Endothelial cell of umbilical vein (primary cell): ENCODE results near the gene THSD4. TPM values are rescaled to one million over a fixed set of nuclear protein-coding genes. Genes with fewer than 3 reads are reported as not detected.

Source experiments
- BruUV-seq: library from RNA; stranded (reverse); fragments of 400-500 nt; replicated peaks from 2 replicates; lab custom pipeline; 2021; lab: Mats Ljungman, UMichigan
- CTCF ChIA-PET: fragments of 300-600, 350-600 bp; sonication (Branson Sonifier 250); formaldehyde crosslinking; loops from one replicate; lab custom pipeline; 2021; ENCODE audit warnings: antibody characterized with exemption, inconsistent platforms; lab: Charles Lee
- POLR2A ChIA-PET: fragments of 300-600, 350-600 bp; sonication (Branson Sonifier 250); formaldehyde crosslinking; loops from one replicate; lab custom pipeline; 2021; ENCODE audit warnings: antibody characterized with exemption, inconsistent platforms; lab: Charles Lee
- DNase-seq: peaks from one replicate; pipeline ENCODE4 v3.0.0-alpha.2; 2011; ENCODE audit warnings: low read depth, low spot score
- FAIRE-seq: peaks from 2 replicates; lab custom pipeline; 2011; peaks lifted over from hg19 to GRCh38; lab: Jason Lieb, UNC
- H2AFZ ChIP-seq: 2 replicates; pipeline ENCODE4 v1.6.0; 2012; ENCODE audit warnings: low read depth, low read length, control low read depth, inconsistent platforms
- H3K27ac ChIP-seq: 2 replicates; pipeline ENCODE4 v1.5.1; 2011; ENCODE audit warnings: low read depth, mild to moderate bottlenecking, control low read depth, low read length, moderate library complexity; ENCODE audit not compliant: insufficient read depth
- H3K27me3 ChIP-seq, 2 experiments: 2 replicates each; pipeline versions ENCODE4 v1.6.0 to v1.6.1; 2011; ENCODE audit warnings: low read length in 2 of 2, mixed read lengths in 1 of 2; ENCODE audit not compliant: control insufficient read depth in 2 of 2, insufficient read depth in 2 of 2
- H3K36me3 ChIP-seq, 2 experiments: 2 replicates in 1 of 2; 3 replicates in 1 of 2; pipeline ENCODE4 v1.5.1; 2011; ENCODE audit warnings: low read length in 2 of 2, mild to moderate bottlenecking in 1 of 2, moderate library complexity in 1 of 2; ENCODE audit not compliant: control insufficient read depth in 2 of 2, insufficient read depth in 2 of 2; ENCODE audit errors: extremely low read depth in 1 of 2
- H3K4me1 ChIP-seq: 3 replicates; pipeline ENCODE4 v1.5.1; 2011; ENCODE audit warnings: mild to moderate bottlenecking, low read length; ENCODE audit not compliant: control insufficient read depth, insufficient read depth; ENCODE audit errors: extremely low read depth
- H3K4me2 ChIP-seq: 2 replicates; pipeline ENCODE4 v1.6.1; 2011; ENCODE audit warnings: low read length, control low read depth, mixed read lengths; ENCODE audit not compliant: insufficient read depth
- H3K4me3 ChIP-seq, 3 experiments: fragments of 200-600 bp in 1 of 3; sonication (generic), shearing (Covaris generic) in 1 of 3; replicated peaks in 1 of 3; 2 replicates each; pipeline ENCODE4 v1.5.1; 2011 to 2016; ENCODE audit warnings: control low read depth in 3 of 3, low read length in 3 of 3, mild to moderate bottlenecking in 2 of 3, inconsistent platforms in 1 of 3, low read depth in 1 of 3, moderate library complexity in 1 of 3; ENCODE audit not compliant: insufficient read depth in 1 of 3
- H3K79me2 ChIP-seq: 2 replicates; pipeline ENCODE4 v1.6.0; 2012; ENCODE audit warnings: low read length, inconsistent platforms; ENCODE audit not compliant: control insufficient read depth, insufficient read depth
- H3K9ac ChIP-seq: replicated peaks from 2 replicates; pipeline ENCODE3; 2011; ENCODE audit warnings: low read length, control low read depth; ENCODE audit not compliant: insufficient read depth; ENCODE audit errors: extremely low read depth
- H3K9me1 ChIP-seq: replicated peaks from 3 replicates; pipeline ENCODE4 v1.6.0; 2011; ENCODE audit warnings: mild to moderate bottlenecking, low read length; ENCODE audit not compliant: control insufficient read depth, insufficient read depth; ENCODE audit errors: extremely low read depth
- H3K9me3 ChIP-seq: replicated peaks from 2 replicates; pipeline ENCODE4 v1.5.1; 2012; ENCODE audit warnings: low read length, inconsistent platforms; ENCODE audit not compliant: control insufficient read depth, insufficient read depth
- H4K20me1 ChIP-seq: replicated peaks from 2 replicates; pipeline ENCODE3; 2011; ENCODE audit warnings: mild to moderate bottlenecking, low read length; ENCODE audit not compliant: control insufficient read depth, insufficient read depth; ENCODE audit errors: extremely low read depth
- EZH2 ChIP-seq: IDR thresholded peaks from 2 replicates; pipeline ENCODE4 v1.6.1; 2012; ENCODE audit warnings: borderline replicate concordance, low read depth, mild to moderate bottlenecking, moderate library complexity, low read length, inconsistent platforms; ENCODE audit not compliant: severe bottlenecking
- FOS ChIP-seq: IDR thresholded peaks from 2 replicates; pipeline ENCODE4 v1.6.1; 2011; ENCODE audit warnings: mild to moderate bottlenecking, low read length, moderate library complexity, borderline replicate concordance; ENCODE audit not compliant: insufficient read depth
- GATA2 ChIP-seq: IDR thresholded peaks from 2 replicates; pipeline ENCODE4 v1.7.0; 2011; ENCODE audit warnings: low read depth, mild to moderate bottlenecking, moderate library complexity, mixed read lengths, low read length; ENCODE audit not compliant: insufficient read length, insufficient read depth
- JUN ChIP-seq: IDR thresholded peaks from 2 replicates; pipeline ENCODE4 v1.6.1; 2011; ENCODE audit warnings: borderline replicate concordance, low read depth; ENCODE audit not compliant: insufficient read length, insufficient read depth
- MYC ChIP-seq: IDR thresholded peaks from one replicate; pipeline ENCODE4 v1.6.1; 2011; ENCODE audit warnings: mild to moderate bottlenecking, low read depth, low read length
- POLR2A ChIP-seq: IDR thresholded peaks from 2 replicates; pipeline ENCODE4 v1.6.1; 2012; ENCODE audit warnings: low read depth, mild to moderate bottlenecking, control low read depth, low read length
- POLR2AphosphoS5 ChIP-seq: IDR thresholded peaks from 2 replicates; pipeline ENCODE4 v1.6.1; 2012; ENCODE audit warnings: low read depth, mild to moderate bottlenecking, control low read depth, low read length, moderate library complexity; ENCODE audit not compliant: insufficient read depth
- dilution Hi-C: fragments of 300-500 bp; cut with MboI; formaldehyde crosslinking; loops from one replicate; pipeline ENCODE4 v1.15.0; 2019; ENCODE audit warnings: low sequenced_read_pairs; ENCODE audit not compliant: extremely low pct_ligation_motif_present
- intact Hi-C: fragments of 100-400 bp; cut with micrococcal nuclease; formaldehyde crosslinking; loops from one replicate; pipeline ENCODE4 v1.10.0; 2022
- polyA plus RNA-seq, 4 experiments: library from polyadenylated mRNA; depleted of rRNA in 3 of 4; stranded (reverse) in 3 of 4; unstranded in 1 of 4; fragments of >200 nt; gene quantifications; 2 replicates each; pipeline versions ENCODE4 v1.2.1 to v1.2.3, GENCODE V29; 2011 to 2012; ENCODE audit warnings: missing spikeins in 1 of 4
- total RNA-seq: library from RNA; stranded (reverse); gene quantifications from 2 replicates; pipeline ENCODE4 v1.2.3, GENCODE V29; 2021
- TF ChIP-seq, protein P1 (sequence below), 2 donors: IDR thresholded peaks; 1 replicate in 1 of 2; 2 replicates in 1 of 2; pipeline ENCODE4 v1.5.1; 2011; ENCODE audit warnings: low read length in 2 of 2, mild to moderate bottlenecking in 2 of 2, moderate library complexity in 2 of 2, control low read depth in 1 of 2, inconsistent platforms in 1 of 2, low read depth in 1 of 2; ENCODE audit not compliant: insufficient read depth in 1 of 2; ENCODE audit errors: extremely low read depth in 1 of 2
- TF ChIP-seq, protein P2 (sequence below): IDR thresholded peaks from 2 replicates; pipeline ENCODE4 v1.6.1; 2011; ENCODE audit not compliant: insufficient read depth, insufficient read length

Gene THSD4
- total and polyA plus RNA-seq, 2 donors (not counting 3 experiments of a cell fraction or from before 2014, with no cell fraction given), result 9.9 to 25.4 TPM

DNA sequence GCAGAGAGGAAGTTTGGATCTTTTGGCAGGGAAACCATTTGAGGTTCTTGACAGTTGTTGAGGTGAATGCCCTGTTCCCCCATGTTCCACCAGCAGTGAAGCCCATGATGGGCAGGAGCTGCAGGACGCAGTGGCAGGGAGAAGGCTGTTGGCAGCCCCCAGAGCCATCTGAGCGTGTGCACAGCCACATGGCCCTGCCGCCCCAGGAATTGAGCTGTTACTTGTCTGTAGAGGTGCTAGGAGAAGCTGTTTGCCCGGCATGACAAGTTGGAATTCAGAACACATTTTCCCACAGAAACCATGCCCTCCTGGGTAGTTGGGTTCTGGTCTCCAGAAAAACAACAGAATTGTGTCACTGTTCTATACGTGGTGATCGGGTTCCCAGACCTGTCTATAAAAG is 476.9 kb downstream of the THSD4 start:
- TF ChIP-seq EZH2 (no peak), POLR2A (no peak), GATA2 (no peak), POLR2AphosphoS5 (no peak), MYC (no peak), FOS (no peak), JUN (no peak)
- TF ChIP-seq, protein P1, sequence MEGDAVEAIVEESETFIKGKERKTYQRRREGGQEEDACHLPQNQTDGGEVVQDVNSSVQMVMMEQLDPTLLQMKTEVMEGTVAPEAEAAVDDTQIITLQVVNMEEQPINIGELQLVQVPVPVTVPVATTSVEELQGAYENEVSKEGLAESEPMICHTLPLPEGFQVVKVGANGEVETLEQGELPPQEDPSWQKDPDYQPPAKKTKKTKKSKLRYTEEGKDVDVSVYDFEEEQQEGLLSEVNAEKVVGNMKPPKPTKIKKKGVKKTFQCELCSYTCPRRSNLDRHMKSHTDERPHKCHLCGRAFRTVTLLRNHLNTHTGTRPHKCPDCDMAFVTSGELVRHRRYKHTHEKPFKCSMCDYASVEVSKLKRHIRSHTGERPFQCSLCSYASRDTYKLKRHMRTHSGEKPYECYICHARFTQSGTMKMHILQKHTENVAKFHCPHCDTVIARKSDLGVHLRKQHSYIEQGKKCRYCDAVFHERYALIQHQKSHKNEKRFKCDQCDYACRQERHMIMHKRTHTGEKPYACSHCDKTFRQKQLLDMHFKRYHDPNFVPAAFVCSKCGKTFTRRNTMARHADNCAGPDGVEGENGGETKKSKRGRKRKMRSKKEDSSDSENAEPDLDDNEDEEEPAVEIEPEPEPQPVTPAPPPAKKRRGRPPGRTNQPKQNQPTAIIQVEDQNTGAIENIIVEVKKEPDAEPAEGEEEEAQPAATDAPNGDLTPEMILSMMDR (IDR thresholded peaks at IDR 0.05; ENCODE audit: extremely low read depth in 1 of 2, insufficient read depth in 1 of 2, low read depth in 1 of 2, low read length in 2 of 2), result no peak
- TF ChIP-seq, protein P2, sequence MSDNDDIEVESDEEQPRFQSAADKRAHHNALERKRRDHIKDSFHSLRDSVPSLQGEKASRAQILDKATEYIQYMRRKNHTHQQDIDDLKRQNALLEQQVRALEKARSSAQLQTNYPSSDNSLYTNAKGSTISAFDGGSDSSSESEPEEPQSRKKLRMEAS, result no peak
- DNase-seq (no peak), FAIRE-seq (no peak)
- Histone ChIP-seq H3K36me3 (no peaks in the 10 kb centered on the region), H3K27ac (no peak overlapping the region), H3K27me3 (no peaks in the 10 kb centered on the region), H3K9me1 (no peaks in the 10 kb centered on the region), H3K4me2 (no peak overlapping the region), H2AFZ (no peak overlapping the region), H3K9ac (no peak overlapping the region), H3K9me3 (no peaks in the 10 kb centered on the region), H3K4me3 (no peak overlapping the region), H3K4me1 (no peaks in the 10 kb centered on the region), H3K79me2 (no peaks in the 10 kb centered on the region), H4K20me1 (no peaks in the 10 kb centered on the region)
- intact Hi-C loops (no loop called here), dilution Hi-C loops (no loop called here)
- CTCF ChIA-PET, result interaction anchor here (1.0 to 1.9 kb wide), 2 partner anchors 15 to 17 kb away, joined by 5 read pairs; no protein-coding TSS in a partner anchor
- BruUV-seq, result no TSS peak
- POLR2A ChIA-PET, result no interaction called here
